ENCODE measurements around the gene CACNG4.

DNA sequence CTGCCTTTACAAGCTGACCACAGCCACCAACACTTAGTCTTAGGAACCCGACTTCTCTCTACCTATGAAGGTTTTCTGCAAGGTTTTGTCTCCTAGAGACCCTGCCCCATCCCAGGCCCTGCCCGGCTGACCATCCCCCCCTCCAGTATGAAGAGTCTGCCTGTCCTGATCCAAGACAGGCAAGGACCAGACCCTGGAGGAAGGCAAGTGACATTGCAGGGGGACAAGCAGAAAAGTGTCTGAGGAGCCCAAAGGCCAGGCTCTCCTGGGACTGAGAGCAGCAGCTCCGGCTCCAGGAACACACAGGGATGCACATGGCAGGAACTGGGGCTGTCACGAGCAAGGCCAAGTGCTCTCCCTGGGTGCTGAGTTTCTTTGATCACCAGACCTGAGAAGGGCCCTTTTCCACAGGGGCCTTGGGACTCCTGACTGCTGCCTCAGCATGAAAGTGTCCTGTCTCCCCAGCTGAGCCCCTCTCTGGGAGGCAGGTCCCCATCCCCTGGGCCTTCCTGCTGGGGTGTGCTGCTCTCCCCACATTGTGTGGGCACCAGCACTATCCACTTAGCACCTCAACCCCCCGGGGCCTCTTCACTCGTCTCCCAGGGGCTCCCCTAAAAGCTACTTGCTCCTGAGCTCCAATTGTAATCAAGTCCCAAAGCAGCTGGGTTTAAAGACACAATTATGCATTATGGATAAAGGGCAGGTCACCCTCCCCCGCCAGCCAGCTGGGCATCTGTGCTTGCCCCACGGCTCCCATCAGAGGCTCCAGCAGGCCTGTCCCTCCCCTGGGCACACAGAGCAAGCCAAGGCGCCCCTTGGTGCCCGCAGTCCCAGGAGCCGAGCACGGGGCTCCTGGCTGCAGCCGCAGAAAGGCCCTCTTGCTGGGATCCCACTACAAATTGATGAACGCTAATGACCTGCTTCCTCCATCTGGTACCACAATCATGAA is 11.6 kb upstream of the CACNG4 start:
- TF ChIP-seq POLR2AphosphoS5 (IDR thresholded peaks at IDR 0.05) = no peak
- TF ChIP-seq, protein P1, sequence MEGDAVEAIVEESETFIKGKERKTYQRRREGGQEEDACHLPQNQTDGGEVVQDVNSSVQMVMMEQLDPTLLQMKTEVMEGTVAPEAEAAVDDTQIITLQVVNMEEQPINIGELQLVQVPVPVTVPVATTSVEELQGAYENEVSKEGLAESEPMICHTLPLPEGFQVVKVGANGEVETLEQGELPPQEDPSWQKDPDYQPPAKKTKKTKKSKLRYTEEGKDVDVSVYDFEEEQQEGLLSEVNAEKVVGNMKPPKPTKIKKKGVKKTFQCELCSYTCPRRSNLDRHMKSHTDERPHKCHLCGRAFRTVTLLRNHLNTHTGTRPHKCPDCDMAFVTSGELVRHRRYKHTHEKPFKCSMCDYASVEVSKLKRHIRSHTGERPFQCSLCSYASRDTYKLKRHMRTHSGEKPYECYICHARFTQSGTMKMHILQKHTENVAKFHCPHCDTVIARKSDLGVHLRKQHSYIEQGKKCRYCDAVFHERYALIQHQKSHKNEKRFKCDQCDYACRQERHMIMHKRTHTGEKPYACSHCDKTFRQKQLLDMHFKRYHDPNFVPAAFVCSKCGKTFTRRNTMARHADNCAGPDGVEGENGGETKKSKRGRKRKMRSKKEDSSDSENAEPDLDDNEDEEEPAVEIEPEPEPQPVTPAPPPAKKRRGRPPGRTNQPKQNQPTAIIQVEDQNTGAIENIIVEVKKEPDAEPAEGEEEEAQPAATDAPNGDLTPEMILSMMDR (IDR thresholded peaks at IDR 0.05 in 8 of 11, conservative IDR thresholded peaks at IDR 0.05 in 3 of 11) = no peak

Data from spleen (tissue), 7 donors.